Brain pericyte (primary cell): ENCODE measurements around the gene SLC18A2.

Experiments
- DNase-seq: peaks from one replicate; pipeline ENCODE4 v3.0.0-alpha.2; 2012; ENCODE audit warnings: low read depth, low spot score

The SLC18A2 gene

DNA sequence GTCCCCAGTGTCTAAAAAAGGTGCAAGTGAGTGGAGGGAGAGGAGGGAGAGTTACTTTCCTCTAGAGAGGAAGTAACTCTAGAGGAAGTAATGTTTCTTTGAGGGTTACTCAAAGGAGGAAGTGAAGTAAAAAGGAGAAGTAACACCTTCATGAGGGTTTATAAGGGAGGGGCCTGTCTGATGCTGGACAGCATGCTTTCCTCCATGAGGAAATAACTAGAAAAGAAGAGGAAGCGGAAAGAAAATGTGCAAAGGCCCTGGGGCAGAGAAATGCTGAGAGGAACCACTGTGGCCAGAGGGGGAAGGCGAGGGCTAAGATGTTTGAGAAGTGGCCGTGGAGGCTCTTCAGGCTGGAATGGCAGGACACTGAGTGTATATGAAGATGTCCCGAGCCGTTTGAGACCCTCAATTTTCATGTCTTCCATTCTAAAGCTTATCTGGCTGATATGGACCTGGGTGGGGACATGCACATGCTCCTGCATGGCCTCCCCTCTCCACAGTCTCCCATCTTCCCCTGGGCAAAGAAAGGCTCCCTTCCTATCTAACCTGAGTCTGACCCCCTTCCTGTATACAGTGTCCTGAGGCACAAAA lies 3.4 kb upstream of the SLC18A2 start:
- no peak for DNase-seq

DNA sequence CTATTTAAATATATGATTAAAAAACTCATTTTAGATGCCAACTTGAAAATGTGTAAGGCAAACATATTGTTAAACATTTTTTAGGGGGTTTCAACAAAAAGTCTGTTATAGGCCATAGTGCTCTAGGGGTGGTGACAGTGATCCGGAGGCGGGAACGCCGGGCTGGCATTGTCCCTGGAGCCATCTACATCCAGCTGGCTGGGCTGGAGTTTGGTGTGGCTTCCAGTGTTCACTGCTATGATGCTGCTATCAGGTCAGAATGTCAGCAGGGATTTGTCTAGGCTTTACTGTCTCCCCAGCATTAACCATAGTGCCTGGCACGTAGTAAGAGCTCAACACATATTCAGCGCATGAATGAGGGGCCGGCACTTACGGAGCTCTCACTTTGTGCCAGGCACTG lies 1.9 kb upstream of the SLC18A2 start:
- no peak for DNase-seq

DNA sequence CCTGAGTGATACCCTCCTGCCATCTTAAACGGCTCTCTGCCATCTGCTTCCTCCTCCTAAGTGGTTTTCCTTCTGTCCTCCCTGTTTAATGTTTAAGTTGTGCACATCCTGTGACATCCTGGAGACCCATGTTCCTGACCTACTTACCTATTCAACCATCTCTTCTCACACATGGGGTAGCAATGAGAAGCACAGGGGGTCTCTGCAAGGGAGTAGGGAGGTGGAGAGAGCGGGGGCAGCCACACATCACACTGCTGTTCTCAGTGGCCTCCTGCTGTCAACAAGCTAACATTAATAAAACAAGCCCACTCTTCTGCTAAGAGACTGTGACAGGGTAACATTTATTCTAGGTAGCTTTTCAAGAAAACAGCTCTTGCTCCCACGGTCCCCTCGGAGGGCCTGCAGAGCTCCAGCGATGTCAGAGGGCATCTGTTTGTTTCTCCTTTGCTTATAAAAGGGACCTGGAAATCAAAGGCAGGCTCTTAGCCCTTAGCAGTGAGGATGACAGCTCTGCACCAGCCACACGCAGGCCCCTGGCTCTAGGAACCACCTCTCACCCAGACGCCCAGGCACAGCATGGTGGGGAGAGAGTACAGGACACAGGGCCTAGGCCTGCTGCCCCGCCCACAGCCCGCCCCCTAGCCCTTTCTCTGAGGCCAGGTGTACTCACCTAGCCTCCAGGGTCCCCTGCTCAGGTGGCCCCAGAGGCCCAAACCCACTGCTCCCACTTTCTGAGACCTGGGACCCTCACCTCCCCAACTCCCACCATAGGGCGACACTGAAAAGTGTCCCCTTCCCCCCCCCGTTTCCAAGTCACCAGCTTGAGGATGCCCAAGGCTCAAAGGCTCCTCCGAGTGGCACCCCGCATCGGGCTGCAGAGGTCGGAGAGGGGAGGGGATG lies 943 bp upstream of the SLC18A2 start:
- DNase-seq: no peak

GRCh38 chr10:117241541-117242462 lies 888 bp downstream of the SLC18A2 start:
- no peak for DNase-seq

GRCh38 chr10:117242463-117242832 lies 1.5 kb downstream of the SLC18A2 start:
- DNase-seq: no peak

DNA sequence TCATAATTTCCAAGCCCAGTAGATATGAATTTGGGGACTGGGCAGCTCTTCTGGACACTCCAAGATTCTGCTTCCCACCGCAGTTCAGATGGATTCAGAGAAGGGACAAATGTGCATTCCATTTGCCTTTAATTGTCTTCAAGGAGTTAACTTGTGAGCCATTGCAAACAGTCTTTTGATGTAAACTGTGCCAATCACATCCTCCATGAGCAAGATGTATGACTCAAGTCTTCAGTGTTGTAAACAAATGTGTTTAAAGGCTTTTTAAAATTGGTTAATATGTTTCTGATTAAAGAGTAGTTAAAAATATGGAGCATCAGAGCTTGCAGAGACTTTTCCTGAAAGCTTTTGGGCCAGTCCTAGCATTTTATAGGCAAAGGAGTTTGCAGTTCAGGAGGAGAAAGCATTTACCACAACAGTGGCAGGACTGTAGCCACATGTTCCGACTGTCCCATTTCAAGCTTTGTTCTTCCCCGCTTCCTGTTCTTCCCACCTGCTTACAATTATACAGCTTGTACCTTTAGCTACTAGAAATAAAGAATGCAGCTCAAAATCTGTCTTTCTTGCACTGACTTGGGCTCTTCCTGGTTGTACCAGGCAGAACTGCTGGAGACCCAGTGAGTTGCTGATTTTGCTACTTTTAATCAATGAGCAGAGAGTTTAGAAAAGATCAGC lies 6.2 kb downstream of the SLC18A2 start:
- DNase-seq: no peak

DNA sequence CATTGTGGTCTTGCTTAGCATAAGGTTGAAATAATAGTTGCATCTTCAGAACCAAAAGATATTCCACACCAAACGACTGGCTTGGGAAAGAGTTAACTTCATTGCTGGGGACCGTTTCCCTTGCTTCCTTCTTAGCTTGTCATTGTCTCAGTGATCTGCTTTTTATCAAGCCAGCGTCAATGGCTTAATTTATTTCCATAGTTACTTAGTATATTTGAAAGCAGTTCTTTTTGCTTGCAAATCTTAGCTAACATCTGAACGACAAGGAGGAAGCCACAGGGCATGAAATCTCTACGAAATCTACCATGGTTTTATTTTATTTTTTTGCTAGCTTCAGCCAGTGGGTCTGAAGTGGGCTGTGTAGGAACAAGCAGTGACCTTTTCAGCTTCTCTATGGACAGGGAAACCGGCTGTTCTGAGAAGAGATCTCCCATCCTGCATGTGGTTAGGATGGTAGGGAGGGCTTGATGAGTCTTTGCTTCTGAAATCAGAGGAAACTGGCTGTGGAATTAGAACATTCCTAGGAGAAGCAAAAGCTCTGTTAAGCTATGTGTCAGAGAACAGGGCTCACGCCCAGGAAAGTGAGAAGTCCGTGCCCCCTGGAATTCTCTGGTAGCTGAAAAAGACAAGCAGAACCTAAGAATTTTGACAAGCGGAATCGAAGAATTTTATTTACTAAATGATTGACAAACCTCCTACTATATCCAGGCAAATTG lies 8.0 kb downstream of the SLC18A2 start:
- DNase-seq: no peak

DNA sequence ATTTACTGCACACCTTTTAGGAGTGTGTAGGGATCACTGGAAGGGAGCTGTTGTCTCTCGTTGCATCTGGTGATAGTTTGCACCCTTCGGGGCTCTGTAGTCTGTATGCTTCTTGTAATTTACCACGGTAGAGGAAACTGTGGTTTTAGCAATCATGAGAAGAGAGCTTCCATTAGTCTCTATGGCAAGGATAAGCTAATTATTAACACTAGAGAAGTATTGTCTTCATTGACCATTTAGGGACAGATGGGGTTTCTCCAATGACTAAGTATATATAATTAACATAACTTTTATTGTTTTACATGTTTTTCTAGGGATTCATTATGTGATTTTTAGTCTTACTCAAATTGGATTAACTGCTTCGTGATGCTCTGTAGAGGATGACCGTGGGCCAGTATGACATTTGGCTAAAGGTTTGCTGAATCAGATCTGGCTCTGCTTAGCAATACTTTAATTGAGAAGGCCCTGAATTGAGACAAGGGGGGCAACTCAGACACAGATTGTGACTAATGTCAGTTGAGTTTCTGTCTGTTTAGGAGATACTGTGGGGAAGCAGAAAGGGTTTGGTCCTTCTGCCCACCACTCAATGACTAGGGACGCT lies 8.7 kb downstream of the SLC18A2 start:
- no peak for DNase-seq

- no peak for DNase-seq
Observed at GRCh38 chr10:117250411-117250810, 9.5 kb downstream of the SLC18A2 start.

- no peak for DNase-seq
Observed at GRCh38 chr10:117253908-117254307, 13.0 kb downstream of the SLC18A2 start.

- DNase-seq: no peak
Observed at GRCh38 chr10:117254338-117254737, 13.4 kb downstream of the SLC18A2 start.

DNA sequence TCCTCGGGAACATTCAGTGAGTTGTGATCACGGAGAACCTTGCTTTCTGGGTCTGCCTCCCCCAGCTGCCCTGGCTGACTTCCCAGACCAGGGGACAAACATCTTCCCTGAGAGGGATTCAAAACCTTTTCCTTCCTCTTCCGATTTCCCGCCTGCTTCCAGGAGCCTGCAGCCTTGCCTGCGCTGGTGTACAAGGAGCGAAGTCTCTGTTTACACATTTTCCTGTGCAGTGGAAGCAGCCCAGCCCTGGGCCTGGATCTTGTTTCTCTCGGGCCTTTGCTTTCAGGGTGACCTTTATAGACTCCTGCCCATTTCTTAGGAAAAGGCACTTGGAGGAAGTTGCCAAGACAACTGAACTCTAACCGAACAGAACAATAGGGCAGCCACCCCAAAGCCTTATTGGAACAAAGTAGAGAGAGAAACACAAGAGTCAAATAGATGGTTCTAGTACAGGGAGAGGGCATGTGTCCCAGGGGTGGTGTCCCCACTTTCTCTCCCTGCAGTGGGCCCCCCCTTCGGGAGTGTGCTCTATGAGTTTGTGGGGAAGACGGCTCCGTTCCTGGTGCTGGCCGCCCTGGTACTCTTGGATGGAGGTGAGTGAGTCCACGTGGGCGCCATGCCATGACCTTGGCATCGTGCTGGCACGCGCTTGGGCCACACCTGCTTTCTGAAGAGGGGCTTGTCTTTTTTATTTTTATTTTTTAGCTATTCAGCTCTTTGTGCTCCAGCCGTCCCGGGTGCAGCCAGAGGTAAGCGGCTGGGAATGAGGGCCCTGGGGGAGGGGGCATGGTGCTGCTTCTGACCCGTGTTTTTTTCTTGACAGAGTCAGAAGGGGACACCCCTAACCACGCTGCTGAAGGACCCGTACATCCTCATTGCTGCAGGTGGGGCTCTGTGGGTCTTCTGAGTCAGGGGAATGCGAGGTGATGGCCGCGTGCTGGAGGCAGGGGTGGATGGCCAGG lies 14.1 kb downstream of the SLC18A2 start:
- no peak for DNase-seq

DNA sequence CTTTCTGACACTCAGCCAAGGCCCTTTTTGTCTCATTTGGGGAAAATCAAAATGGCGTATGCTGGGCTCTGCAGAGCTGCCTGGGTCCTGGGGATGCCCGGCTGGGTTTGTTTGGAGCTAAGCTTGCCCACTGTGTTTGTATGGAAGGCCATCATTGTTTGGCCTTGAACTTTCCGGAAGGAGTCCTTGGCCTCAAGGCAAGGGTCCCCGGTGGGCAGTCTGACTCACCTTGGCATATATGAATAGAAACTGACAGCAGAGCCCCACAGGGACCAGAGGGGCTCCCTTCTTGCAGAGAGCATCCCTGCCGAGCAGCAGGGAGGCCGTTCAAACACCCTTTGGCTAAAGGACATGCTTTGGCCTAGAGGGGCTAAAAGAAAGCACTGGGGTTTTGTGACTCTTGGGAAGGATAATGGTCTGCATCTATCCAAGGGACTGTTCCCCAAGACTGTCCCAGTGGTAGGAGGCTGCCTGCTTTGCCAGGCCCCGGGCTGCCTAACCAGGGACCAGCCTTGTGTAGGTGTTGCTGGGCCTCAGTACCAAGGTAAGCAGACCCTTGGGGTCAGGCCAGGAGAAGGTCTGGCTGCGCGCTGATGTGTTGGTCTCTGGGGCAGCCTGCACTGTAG lies 15.0 kb downstream of the SLC18A2 start:
- DNase-seq: no peak

- DNase-seq: no peak
Observed at GRCh38 chr10:117256910-117257309, 16.0 kb downstream of the SLC18A2 start.

DNA sequence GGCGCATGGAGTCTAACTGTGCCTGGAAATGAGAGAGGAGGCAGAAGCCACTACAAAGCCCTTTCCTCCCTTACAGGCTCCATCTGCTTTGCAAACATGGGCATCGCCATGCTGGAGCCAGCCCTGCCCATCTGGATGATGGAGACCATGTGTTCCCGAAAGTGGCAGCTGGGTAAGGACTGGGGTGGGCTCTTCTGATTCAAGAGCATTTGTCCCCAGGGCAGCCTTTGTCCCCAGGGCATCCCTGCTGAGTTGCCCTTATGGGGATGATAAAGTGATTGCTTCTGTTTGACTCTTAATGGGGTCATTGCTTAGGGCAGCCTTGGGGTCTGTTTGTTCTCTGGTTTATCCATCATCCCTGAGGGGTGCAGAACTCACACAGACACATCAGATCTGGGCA lies 16.8 kb downstream of the SLC18A2 start:
- DNase-seq: no peak

DNA sequence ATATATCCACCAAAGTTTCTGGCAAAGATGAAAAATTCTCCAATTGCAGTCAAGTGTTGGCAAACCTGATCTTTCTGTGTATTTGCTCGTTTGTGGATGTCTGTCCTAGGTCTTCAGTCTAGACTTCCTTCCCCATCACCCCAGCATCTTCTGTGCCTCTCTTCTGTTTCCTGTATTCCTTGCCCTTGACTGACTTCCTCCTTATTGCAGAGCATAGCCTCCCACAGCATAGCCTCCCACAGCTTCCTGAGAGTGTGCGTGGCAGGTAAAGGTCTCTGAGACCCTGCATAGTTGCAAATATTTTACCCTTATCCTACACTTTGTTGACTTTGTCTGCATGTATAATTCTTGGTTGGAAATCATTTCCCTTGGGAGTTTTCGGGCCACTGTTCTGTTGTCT lies 18.4 kb downstream of the SLC18A2 start:
- no peak for DNase-seq

- no peak for DNase-seq
Observed at GRCh38 chr10:117260084-117260483, 19.2 kb downstream of the SLC18A2 start.

GRCh38 chr10:117261501-117261900 lies 20.6 kb downstream of the SLC18A2 start:
- no peak for DNase-seq
